Natural killer cell (primary cell): ENCODE results near the gene IAPP. TPM values are rescaled to one million over a fixed set of nuclear protein-coding genes. Genes with fewer than 3 reads are reported as not detected.
"Not testable (repeated sequence)": the region's sequence is repeated elsewhere in the genome, so short reads cannot be mapped to it uniquely, and the experiment has no call there.

Experiments used
- ATAC-seq, 3 donors: fragments of 150-1000 bp in 2 of 3; fragments of 200-7000 bp in 1 of 3; cut with Tn5 transposase; 1 replicate in 1 of 3; 2 replicates in 2 of 3; pipeline ENCODE4 v1.10.0; 2021; ENCODE audit warnings: mild to moderate bottlenecking in 2 of 3, moderate library complexity in 2 of 3
- DNase-seq, 2 donors: peaks; one replicate each; pipeline versions ENCODE4 v3.0.0 to v3.0.0-alpha.2; 2013 to 2021; ENCODE audit warnings: mixed read lengths in 1 of 2
- H3K27ac ChIP-seq: one replicate; pipeline ENCODE4 v1.5.1; 2013; ENCODE audit warnings: mild to moderate bottlenecking, low read length
- H3K27me3 ChIP-seq: one replicate; pipeline ENCODE4 v1.6.1; 2013; ENCODE audit warnings: low read length; ENCODE audit not compliant: control insufficient read depth, insufficient read depth
- H3K36me3 ChIP-seq: one replicate; pipeline ENCODE4 v1.6.1; 2013; ENCODE audit warnings: low read length; ENCODE audit not compliant: control insufficient read depth, insufficient read depth
- H3K4me1 ChIP-seq: one replicate; pipeline ENCODE4 v1.6.1; 2013; ENCODE audit warnings: low read length; ENCODE audit not compliant: control insufficient read depth, insufficient read depth
- H3K4me3 ChIP-seq: one replicate; pipeline ENCODE4 v1.5.1; 2013; ENCODE audit warnings: low read length
- H3K9me3 ChIP-seq: one replicate; pipeline ENCODE4 v1.6.1; 2013; ENCODE audit warnings: low read length; ENCODE audit not compliant: control insufficient read depth, insufficient read depth
- H3K27ac Mint-ChIP-seq, 2 donors: one replicate each; pipeline ENCODE4 v1.8.0; 2022; ENCODE audit warnings: mild to moderate bottlenecking in 2 of 2, mixed read lengths in 2 of 2, moderate library complexity in 1 of 2
- H3K27me3 Mint-ChIP-seq, 2 donors: one replicate each; pipeline ENCODE4 v1.8.0; 2022; ENCODE audit warnings: low read depth in 2 of 2, mixed read lengths in 2 of 2
- H3K36me3 Mint-ChIP-seq: one replicate; pipeline ENCODE4 v1.8.0; 2022; ENCODE audit warnings: mixed read lengths
- H3K4me1 Mint-ChIP-seq, 2 donors: one replicate each; pipeline ENCODE4 v1.8.0; 2022; ENCODE audit warnings: mixed read lengths in 2 of 2
- H3K4me3 Mint-ChIP-seq: one replicate; pipeline ENCODE4 v1.8.0; 2022; ENCODE audit warnings: mild to moderate bottlenecking, moderate library complexity, mixed read lengths
- H3K9me3 Mint-ChIP-seq, 2 donors: one replicate each; pipeline ENCODE4 v1.8.0; 2022; ENCODE audit warnings: mixed read lengths in 2 of 2
- CTCF ChIP-seq: fragments of 200-600 bp; IDR thresholded peaks from one replicate; pipeline ENCODE4 v1.8.0; 2022; ENCODE audit warnings: antibody characterized with exemption
- WGBS: methylation state at CpG from one replicate; pipeline ENCODE4 v1.1.7; 2013; ENCODE audit warnings: missing lambda C conversion rate; ENCODE audit not compliant: insufficient coverage; 5-methylcytosine and 5-hydroxymethylcytosine counted together
- intact Hi-C: fragments of 100-400 bp; cut with micrococcal nuclease; formaldehyde crosslinking; loops from one replicate; pipeline ENCODE4 v1.14.2; 2022
- total RNA-seq, 4 donors: library from RNA; stranded (reverse); fragments of 120-200 nt in 1 of 4; gene quantifications; one replicate each; pipeline versions ENCODE4 v1.2.3 to v1.2.4, GENCODE V29; 2013 to 2022

Gene IAPP
- total RNA-seq, 3 donors from 2014 or later (not counting 1 experiment from before 2014, with no cell fraction given), result not detected

- Histone ChIP-seq H3K36me3 (no peaks in the 10 kb centered on the region), H3K4me3 (no peak overlapping the region), H3K4me1 (no peaks in the 10 kb centered on the region), H3K9me3 (no peaks in the 10 kb centered on the region), H3K27ac (no peak overlapping the region), H3K27me3 (no peaks in the 10 kb centered on the region)
- intact Hi-C loops, result no loop called here
- no peaks in the 10 kb centered on the region for H3K36me3 Mint-ChIP-seq
- no peaks in the 10 kb centered on the region for H3K4me1 Mint-ChIP-seq
- peaks cover 0 to 8% of the 10 kb centered on the region in 2 donors for H3K27me3 Mint-ChIP-seq
- WGBS, result 77% methylated on average over 3 of the region's 4 CpGs
- ATAC-seq (no peak), DNase-seq (no peak)
- H3K9me3 Mint-ChIP-seq, result no peaks in the 10 kb centered on the region
- TF ChIP-seq CTCF, result no peak
- H3K4me3 Mint-ChIP-seq, result no peak overlapping the region
- H3K27ac Mint-ChIP-seq, result no peak overlapping the region
Observed at GRCh38 chr12:21353948-21354347, 18.8 kb upstream of the IAPP start.

GRCh38 chr12:21354641-21355040, 18.1 kb upstream of the IAPP start:
- WGBS, result 100% methylated on average over 1 of the region's 1 CpG
- H3K4me1 Mint-ChIP-seq, result no peaks in the 10 kb centered on the region
- no peak overlapping the region for H3K4me3 Mint-ChIP-seq
- ATAC-seq (no peak), DNase-seq (no peak)
- Histone ChIP-seq H3K36me3 (no peaks in the 10 kb centered on the region), H3K27me3 (no peaks in the 10 kb centered on the region), H3K9me3 (no peaks in the 10 kb centered on the region), H3K4me1 (no peaks in the 10 kb centered on the region), H3K4me3 (no peak overlapping the region), H3K27ac (no peak overlapping the region)
- H3K27ac Mint-ChIP-seq, result no peak overlapping the region
- H3K9me3 Mint-ChIP-seq, result no peaks in the 10 kb centered on the region
- intact Hi-C loops, result no loop called here
- no peaks in the 10 kb centered on the region for H3K36me3 Mint-ChIP-seq
- TF ChIP-seq CTCF, result no peak
- H3K27me3 Mint-ChIP-seq, result peaks cover 0 to 8% of the 10 kb centered on the region in 2 donors

GRCh38 chr12:21360632-21361031, 12.1 kb upstream of the IAPP start:
- ATAC-seq, H3K36me3 ChIP-seq, H3K4me3 ChIP-seq, H3K27me3 Mint-ChIP-seq, H3K9me3 Mint-ChIP-seq, H3K4me1 Mint-ChIP-seq, DNase-seq, intact Hi-C loops, H3K4me3 Mint-ChIP-seq, H3K27me3 ChIP-seq, H3K27ac ChIP-seq, H3K9me3 ChIP-seq, H3K27ac Mint-ChIP-seq, H3K36me3 Mint-ChIP-seq, H3K4me1 ChIP-seq: not testable (repeated sequence)
- WGBS, result 80% methylated on average over 10 of the region's 10 CpGs

- H3K27me3 ChIP-seq, result no peaks in the 10 kb centered on the region
- peaks cover 5% of the 10 kb centered on the region in 2 donors for H3K4me1 Mint-ChIP-seq
- no peak overlapping the region for H3K27ac Mint-ChIP-seq
- H3K36me3 Mint-ChIP-seq, result no peaks in the 10 kb centered on the region
- no peaks in the 10 kb centered on the region for H3K4me1 ChIP-seq
- peaks cover 0 to 7% of the 10 kb centered on the region in 2 donors for H3K27me3 Mint-ChIP-seq
- H3K9me3 Mint-ChIP-seq, result no peaks in the 10 kb centered on the region
- peak in 1 of 2 donors; percentile 1 for DNase-seq
- no peaks in the 10 kb centered on the region for H3K9me3 ChIP-seq
- no peak for TF ChIP-seq CTCF
- 61% methylated on average over 2 of the region's 4 CpGs for WGBS
- no peaks in the 10 kb centered on the region for H3K36me3 ChIP-seq
- H3K4me3 Mint-ChIP-seq, result no peak overlapping the region
- peak in 1 of 3 donors; percentile 26 for ATAC-seq
- H3K4me3 ChIP-seq, result no peak overlapping the region
- no peak overlapping the region for H3K27ac ChIP-seq
- intact Hi-C loops, result no loop called here
Observed at GRCh38 chr12:21369141-21369980, 3.3 kb upstream of the IAPP start.
